GM23338 (cell line): Measurements from ENCODE around the gene LTA4H. TPM values are rescaled to one million over a fixed set of nuclear protein-coding genes. Genes with fewer than 3 reads are reported as not detected.

Experiments used
- ATAC-seq: fragments of 200-7000 bp; cut with Tn5 transposase; 3 replicates; pipeline ENCODE4 v1.9.1; 2020
- DNase-seq: peaks from one replicate; pipeline ENCODE4 v3.0.0-alpha.2; 2015; ENCODE audit warnings: low spot score
- H2AFZ ChIP-seq: fragments of 200-600 bp; sonication (generic); 2 replicates; pipeline ENCODE4 v1.8.0; 2016; ENCODE audit warnings: antibody characterized with exemption, mild to moderate bottlenecking, moderate library complexity
- H3F3A ChIP-seq: fragments of 200-600 bp; sonication (generic); replicated peaks from 2 replicates; pipeline ENCODE4 v1.8.0; 2017; ENCODE audit warnings: antibody characterized with exemption, mixed run types, low read depth
- H3K27ac ChIP-seq: fragments of 200-600 bp; sonication (generic); 2 replicates; pipeline ENCODE4 v1.6.1; 2016; ENCODE audit warnings: low read depth
- H3K27me3 ChIP-seq: fragments of 200-600 bp; sonication (generic); 2 replicates; pipeline ENCODE4 v1.8.0; 2016; ENCODE audit warnings: mild to moderate bottlenecking, mixed run types, moderate library complexity; ENCODE audit not compliant: insufficient read depth
- H3K36me3 ChIP-seq: fragments of 200-600 bp; sonication (generic); 2 replicates; pipeline ENCODE4 v1.8.0; 2016; ENCODE audit warnings: mild to moderate bottlenecking; ENCODE audit not compliant: insufficient read depth
- H3K4me1 ChIP-seq: fragments of 200-600 bp; sonication (generic); 2 replicates; pipeline ENCODE4 v1.8.0; 2016; ENCODE audit warnings: mild to moderate bottlenecking, moderate library complexity; ENCODE audit not compliant: insufficient read depth
- H3K4me2 ChIP-seq: fragments of 200-600 bp; sonication (generic); 2 replicates; pipeline ENCODE4 v1.7.1; 2017; ENCODE audit warnings: mixed run types
- H3K4me3 ChIP-seq: fragments of 200-600 bp; sonication (generic); 2 replicates; pipeline ENCODE4 v1.6.1; 2016; ENCODE audit warnings: mixed run types
- H3K79me2 ChIP-seq: fragments of 200-600 bp; sonication (generic); replicated peaks from 2 replicates; pipeline ENCODE4 v1.8.0; 2017; ENCODE audit warnings: mild to moderate bottlenecking; ENCODE audit not compliant: insufficient read depth
- H3K9me2 ChIP-seq: fragments of 200-600 bp; sonication (generic); 2 replicates; pipeline ENCODE4 v1.8.0; 2017; ENCODE audit not compliant: insufficient read depth
- H4K20me1 ChIP-seq: fragments of 200-600 bp; sonication (generic); replicated peaks from 2 replicates; pipeline ENCODE4 v1.8.0; 2017; ENCODE audit warnings: mild to moderate bottlenecking; ENCODE audit not compliant: insufficient read depth
- H3K27ac Mint-ChIP-seq: 2 replicates; pipeline ENCODE4 v1.8.0; 2020; ENCODE audit warnings: inconsistent platforms, mild to moderate bottlenecking, moderate library complexity, mixed read lengths
- H3K27me3 Mint-ChIP-seq: 3 replicates; pipeline ENCODE4 v1.8.0; 2022; ENCODE audit warnings: low read depth, mild to moderate bottlenecking, moderate library complexity, mixed read lengths, inconsistent platforms; ENCODE audit not compliant: insufficient read depth, poor library complexity
- H3K36me3 Mint-ChIP-seq: 3 replicates; pipeline ENCODE4 v1.8.0; 2021; ENCODE audit warnings: low read depth, mild to moderate bottlenecking, inconsistent platforms, moderate library complexity, mixed read lengths
- H3K4me1 Mint-ChIP-seq: 3 replicates; pipeline ENCODE4 v1.8.0; 2020; ENCODE audit warnings: mild to moderate bottlenecking, inconsistent platforms, mixed read lengths
- H3K4me3 Mint-ChIP-seq: 3 replicates; pipeline ENCODE4 v1.8.0; 2021; ENCODE audit warnings: moderate library complexity, mild to moderate bottlenecking, inconsistent platforms, mixed read lengths
- H3K9me3 Mint-ChIP-seq: 3 replicates; pipeline ENCODE4 v1.8.0; 2020; ENCODE audit warnings: moderate library complexity, mild to moderate bottlenecking, inconsistent platforms, mixed read lengths
- JUNB ChIP-seq: IDR thresholded peaks from one replicate; pipeline ENCODE4 v1.6.1; 2016; ENCODE audit warnings: antibody characterized with exemption; ENCODE audit not compliant: unreplicated experiment
- ZNF114 ChIP-seq: fragments of 250-450 bp; sonication (Bioruptor Pico); IDR thresholded peaks from 2 replicates; pipeline ENCODE4 v1.5.0; 2020; ENCODE audit warnings: mild to moderate bottlenecking, moderate library complexity
- polyA plus RNA-seq: library from polyadenylated mRNA; unstranded; fragments of >200 nt; fragmentation: Nextera tagmentation; extraction: Ambion mirVana; gene quantifications from 2 replicates; pipeline ENCODE4 v1.2.1, GENCODE V29; 2016
- total RNA-seq: library from RNA; depleted of rRNA; stranded (reverse); fragments of >200 nt; shearing (Covaris generic); gene quantifications from 2 replicates; pipeline ENCODE4 v1.2.3, GENCODE V29; 2014
- TF ChIP-seq, protein P1 (sequence below): IDR thresholded peaks from one replicate; pipeline ENCODE4 v1.6.1; 2018; ENCODE audit warnings: antibody characterized with exemption; ENCODE audit not compliant: unreplicated experiment
- TF ChIP-seq, protein P2 (sequence below), 2 experiments: fragments of 200-600 bp in 1 of 2; sonication (generic) in 1 of 2; conservative IDR thresholded peaks; 2 replicates each; pipeline versions ENCODE4 v1.5.1 to v1.6.1; 2016 to 2017; ENCODE audit warnings: antibody characterized with exemption in 2 of 2, low read depth in 2 of 2, mild to moderate bottlenecking in 2 of 2, moderate library complexity in 1 of 2
- TF ChIP-seq, protein P3 (sequence below): fragments of 250-450 bp; sonication (Bioruptor Pico); IDR thresholded peaks from 2 replicates; pipeline ENCODE4 v1.5.0; 2020; ENCODE audit warnings: mild to moderate bottlenecking, moderate library complexity

The LTA4H gene
- total and polyA plus RNA-seq, 2 experiments from 2014 or later, result 84.4 to 189 TPM

DNA sequence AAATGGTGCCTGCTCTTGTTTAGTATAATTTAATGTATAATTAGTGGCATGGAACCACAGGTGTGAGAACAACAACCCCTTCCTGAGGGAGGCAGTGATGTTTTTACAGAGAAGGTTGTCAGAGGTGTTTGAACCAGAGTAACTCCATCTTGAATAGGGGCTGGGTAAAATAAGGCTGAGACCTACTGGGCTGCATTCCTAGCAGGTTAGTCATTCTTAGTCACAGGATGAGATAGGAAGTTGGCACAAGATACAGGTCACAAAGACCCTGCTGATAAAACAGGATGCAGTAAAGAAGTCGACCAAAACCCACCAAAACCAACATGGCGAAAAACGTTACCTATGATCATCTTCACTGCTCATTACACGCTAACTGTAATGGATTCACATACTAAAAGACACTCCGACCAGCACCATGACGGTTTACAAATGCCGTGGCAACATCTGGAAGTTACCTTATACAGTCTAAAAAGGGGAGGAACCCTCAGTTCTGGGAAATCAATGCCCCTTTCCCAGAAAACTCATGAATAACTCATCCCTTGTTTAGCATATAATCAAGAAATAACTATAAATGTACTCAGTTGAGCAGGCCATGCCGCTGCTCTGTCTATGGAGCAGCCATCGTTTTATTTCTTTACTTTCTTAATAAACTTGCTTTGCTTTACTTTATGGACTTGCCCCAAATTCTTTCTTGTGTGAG is 47.8 kb upstream of the LTA4H start (continued):
- TF ChIP-seq, protein P1, sequence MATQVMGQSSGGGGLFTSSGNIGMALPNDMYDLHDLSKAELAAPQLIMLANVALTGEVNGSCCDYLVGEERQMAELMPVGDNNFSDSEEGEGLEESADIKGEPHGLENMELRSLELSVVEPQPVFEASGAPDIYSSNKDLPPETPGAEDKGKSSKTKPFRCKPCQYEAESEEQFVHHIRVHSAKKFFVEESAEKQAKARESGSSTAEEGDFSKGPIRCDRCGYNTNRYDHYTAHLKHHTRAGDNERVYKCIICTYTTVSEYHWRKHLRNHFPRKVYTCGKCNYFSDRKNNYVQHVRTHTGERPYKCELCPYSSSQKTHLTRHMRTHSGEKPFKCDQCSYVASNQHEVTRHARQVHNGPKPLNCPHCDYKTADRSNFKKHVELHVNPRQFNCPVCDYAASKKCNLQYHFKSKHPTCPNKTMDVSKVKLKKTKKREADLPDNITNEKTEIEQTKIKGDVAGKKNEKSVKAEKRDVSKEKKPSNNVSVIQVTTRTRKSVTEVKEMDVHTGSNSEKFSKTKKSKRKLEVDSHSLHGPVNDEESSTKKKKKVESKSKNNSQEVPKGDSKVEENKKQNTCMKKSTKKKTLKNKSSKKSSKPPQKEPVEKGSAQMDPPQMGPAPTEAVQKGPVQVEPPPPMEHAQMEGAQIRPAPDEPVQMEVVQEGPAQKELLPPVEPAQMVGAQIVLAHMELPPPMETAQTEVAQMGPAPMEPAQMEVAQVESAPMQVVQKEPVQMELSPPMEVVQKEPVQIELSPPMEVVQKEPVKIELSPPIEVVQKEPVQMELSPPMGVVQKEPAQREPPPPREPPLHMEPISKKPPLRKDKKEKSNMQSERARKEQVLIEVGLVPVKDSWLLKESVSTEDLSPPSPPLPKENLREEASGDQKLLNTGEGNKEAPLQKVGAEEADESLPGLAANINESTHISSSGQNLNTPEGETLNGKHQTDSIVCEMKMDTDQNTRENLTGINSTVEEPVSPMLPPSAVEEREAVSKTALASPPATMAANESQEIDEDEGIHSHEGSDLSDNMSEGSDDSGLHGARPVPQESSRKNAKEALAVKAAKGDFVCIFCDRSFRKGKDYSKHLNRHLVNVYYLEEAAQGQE, result no peak

DNA sequence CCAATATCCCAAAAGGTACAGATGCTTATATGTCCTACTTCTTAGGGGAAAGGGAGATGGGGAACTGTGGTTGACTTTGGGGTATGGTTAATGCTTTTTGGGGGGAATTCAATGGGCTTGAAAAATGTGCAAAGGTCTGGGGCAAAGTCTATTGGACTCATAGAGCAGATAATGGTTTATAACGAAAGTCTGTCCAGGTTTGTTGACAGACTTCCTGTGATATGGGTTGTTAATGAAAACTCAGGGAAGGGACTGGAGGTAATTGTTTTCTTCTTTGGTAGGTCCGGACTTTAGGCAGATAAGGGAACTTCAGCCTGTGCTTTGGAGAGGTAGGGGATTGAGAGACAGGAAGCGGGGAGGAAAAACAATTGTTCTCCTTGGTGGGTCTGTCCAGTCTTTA is 46.2 kb upstream of the LTA4H start:
- Mint-ChIP-seq H3K36me3 (peaks cover 7% of the 10 kb centered on the region), H3K4me1 (no peaks in the 10 kb centered on the region; the same call in 2 of the 3 replicates), H3K9me3 (peaks cover 7% of the 10 kb centered on the region), H3K4me3 (no peak overlapping the region), H3K27me3 (peaks cover 11% of the 10 kb centered on the region), H3K27ac (no peak overlapping the region)
- Histone ChIP-seq H3K4me3 (no peak overlapping the region), H3K27me3 (no peaks in the 10 kb centered on the region), H3F3A (no peaks in the 10 kb centered on the region), H2AFZ (no peak overlapping the region), H4K20me1 (no peaks in the 10 kb centered on the region), H3K4me2 (no peak overlapping the region), H3K9me2 (peaks cover 9% of the 10 kb centered on the region; the same call in 1 of the 2 replicates), H3K27ac (no peak overlapping the region), H3K79me2 (no peaks in the 10 kb centered on the region), H3K4me1 (no peaks in the 10 kb centered on the region), H3K36me3 (no peaks in the 10 kb centered on the region)
- ATAC-seq, result no peak
- DNase-seq, result no peak
- no peak for TF ChIP-seq JUNB

DNA sequence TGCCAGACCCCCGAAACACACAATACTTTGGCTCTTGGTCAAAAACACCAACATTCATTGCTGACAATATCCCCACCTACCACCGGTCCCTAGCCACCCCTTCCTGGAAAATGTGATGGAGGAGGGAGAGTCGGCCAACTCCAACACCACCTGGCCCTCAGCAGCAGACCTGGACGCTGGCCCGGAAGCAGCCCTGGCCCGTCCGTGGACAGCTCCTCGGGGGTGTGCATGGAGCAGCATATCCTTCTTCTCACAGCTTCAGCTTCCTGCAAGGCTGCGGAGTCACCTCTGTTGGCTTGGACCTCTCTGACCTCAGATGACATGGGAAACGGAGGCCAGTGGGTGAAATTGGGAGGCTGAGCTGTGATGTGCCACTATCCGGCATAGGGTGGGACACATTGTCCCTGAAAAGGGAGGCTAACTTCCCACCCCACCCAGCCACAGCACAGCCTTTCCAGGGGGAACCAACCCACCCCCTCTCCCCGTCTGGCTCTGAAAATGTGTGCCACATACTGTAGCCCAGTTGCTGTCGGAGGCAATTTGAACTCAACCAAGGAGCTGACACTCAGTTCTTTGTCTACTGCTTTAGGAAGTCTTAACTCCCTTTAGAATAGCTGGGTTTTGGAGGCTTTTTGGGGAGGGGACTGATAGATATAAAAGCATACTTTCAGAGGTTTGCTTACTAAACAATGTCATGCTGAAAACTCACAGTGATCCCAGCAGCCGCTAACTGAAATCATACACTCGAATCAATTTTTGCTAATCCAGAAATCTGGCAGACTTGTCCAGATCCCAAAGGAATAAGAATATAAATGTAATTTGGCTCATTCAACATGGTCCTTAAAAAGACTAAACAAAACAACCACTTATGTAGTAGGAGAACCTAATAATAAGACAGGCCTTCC is 43.1 kb upstream of the LTA4H start:
- ATAC-seq, result no peak
- Histone ChIP-seq H3K4me3 (no peak overlapping the region), H2AFZ (0 out of 2 replicates have a peak overlapping the region, but pooled peaks have one; percentile 1), H3K79me2 (no peaks in the 10 kb centered on the region), H4K20me1 (no peaks in the 10 kb centered on the region), H3K9me2 (peaks cover 9% of the 10 kb centered on the region; the same call in 1 of the 2 replicates), H3K27me3 (no peaks in the 10 kb centered on the region), H3K4me2 (no peak overlapping the region), H3K4me1 (no peaks in the 10 kb centered on the region), H3K27ac (no peak overlapping the region), H3F3A (no peaks in the 10 kb centered on the region), H3K36me3 (no peaks in the 10 kb centered on the region)
- Mint-ChIP-seq H3K27me3 (peaks cover 10% of the 10 kb centered on the region), H3K4me3 (no peak overlapping the region), H3K36me3 (no peaks in the 10 kb centered on the region), H3K27ac (no peak overlapping the region), H3K9me3 (no peaks in the 10 kb centered on the region), H3K4me1 (no peaks in the 10 kb centered on the region; the same call in 1 of the 3 replicates)
- no peak for DNase-seq
- no peak for TF ChIP-seq JUNB
- TF ChIP-seq, protein P2, sequence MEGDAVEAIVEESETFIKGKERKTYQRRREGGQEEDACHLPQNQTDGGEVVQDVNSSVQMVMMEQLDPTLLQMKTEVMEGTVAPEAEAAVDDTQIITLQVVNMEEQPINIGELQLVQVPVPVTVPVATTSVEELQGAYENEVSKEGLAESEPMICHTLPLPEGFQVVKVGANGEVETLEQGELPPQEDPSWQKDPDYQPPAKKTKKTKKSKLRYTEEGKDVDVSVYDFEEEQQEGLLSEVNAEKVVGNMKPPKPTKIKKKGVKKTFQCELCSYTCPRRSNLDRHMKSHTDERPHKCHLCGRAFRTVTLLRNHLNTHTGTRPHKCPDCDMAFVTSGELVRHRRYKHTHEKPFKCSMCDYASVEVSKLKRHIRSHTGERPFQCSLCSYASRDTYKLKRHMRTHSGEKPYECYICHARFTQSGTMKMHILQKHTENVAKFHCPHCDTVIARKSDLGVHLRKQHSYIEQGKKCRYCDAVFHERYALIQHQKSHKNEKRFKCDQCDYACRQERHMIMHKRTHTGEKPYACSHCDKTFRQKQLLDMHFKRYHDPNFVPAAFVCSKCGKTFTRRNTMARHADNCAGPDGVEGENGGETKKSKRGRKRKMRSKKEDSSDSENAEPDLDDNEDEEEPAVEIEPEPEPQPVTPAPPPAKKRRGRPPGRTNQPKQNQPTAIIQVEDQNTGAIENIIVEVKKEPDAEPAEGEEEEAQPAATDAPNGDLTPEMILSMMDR (conservative IDR thresholded peaks at IDR 0.05; ENCODE audit: low read depth in 2 of 2), result no peak
- TF ChIP-seq ZNF114, result no peak
- TF ChIP-seq, protein P3, sequence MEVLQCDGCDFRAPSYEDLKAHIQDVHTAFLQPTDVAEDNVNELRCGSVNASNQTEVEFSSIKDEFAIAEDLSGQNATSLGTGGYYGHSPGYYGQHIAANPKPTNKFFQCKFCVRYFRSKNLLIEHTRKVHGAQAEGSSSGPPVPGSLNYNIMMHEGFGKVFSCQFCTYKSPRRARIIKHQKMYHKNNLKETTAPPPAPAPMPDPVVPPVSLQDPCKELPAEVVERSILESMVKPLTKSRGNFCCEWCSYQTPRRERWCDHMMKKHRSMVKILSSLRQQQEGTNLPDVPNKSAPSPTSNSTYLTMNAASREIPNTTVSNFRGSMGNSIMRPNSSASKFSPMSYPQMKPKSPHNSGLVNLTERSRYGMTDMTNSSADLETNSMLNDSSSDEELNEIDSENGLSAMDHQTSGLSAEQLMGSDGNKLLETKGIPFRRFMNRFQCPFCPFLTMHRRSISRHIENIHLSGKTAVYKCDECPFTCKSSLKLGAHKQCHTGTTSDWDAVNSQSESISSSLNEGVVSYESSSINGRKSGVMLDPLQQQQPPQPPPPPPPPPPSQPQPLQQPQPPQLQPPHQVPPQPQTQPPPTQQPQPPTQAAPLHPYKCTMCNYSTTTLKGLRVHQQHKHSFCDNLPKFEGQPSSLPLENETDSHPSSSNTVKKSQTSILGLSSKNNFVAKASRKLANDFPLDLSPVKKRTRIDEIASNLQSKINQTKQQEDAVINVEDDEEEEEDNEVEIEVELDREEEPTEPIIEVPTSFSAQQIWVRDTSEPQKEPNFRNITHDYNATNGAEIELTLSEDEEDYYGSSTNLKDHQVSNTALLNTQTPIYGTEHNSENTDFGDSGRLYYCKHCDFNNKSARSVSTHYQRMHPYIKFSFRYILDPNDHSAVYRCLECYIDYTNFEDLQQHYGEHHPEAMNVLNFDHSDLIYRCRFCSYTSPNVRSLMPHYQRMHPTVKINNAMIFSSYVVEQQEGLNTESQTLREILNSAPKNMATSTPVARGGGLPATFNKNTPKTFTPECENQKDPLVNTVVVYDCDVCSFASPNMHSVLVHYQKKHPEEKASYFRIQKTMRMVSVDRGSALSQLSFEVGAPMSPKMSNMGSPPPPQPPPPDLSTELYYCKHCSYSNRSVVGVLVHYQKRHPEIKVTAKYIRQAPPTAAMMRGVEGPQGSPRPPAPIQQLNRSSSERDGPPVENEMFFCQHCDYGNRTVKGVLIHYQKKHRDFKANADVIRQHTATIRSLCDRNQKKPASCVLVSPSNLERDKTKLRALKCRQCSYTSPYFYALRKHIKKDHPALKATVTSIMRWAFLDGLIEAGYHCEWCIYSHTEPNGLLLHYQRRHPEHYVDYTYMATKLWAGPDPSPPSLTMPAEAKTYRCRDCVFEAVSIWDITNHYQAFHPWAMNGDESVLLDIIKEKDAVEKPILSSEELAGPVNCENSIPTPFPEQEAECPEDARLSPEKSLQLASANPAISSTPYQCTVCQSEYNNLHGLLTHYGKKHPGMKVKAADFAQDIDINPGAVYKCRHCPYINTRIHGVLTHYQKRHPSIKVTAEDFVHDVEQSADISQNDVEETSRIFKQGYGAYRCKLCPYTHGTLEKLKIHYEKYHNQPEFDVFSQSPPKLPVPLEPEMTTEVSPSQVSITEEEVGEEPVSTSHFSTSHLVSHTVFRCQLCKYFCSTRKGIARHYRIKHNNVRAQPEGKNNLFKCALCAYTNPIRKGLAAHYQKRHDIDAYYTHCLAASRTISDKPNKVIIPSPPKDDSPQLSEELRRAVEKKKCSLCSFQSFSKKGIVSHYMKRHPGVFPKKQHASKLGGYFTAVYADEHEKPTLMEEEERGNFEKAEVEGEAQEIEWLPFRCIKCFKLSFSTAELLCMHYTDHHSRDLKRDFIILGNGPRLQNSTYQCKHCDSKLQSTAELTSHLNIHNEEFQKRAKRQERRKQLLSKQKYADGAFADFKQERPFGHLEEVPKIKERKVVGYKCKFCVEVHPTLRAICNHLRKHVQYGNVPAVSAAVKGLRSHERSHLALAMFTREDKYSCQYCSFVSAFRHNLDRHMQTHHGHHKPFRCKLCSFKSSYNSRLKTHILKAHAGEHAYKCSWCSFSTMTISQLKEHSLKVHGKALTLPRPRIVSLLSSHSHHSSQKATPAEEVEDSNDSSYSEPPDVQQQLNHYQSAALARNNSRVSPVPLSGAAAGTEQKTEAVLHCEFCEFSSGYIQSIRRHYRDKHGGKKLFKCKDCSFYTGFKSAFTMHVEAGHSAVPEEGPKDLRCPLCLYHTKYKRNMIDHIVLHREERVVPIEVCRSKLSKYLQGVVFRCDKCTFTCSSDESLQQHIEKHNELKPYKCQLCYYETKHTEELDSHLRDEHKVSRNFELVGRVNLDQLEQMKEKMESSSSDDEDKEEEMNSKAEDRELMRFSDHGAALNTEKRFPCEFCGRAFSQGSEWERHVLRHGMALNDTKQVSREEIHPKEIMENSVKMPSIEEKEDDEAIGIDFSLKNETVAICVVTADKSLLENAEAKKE (CRISPR knock-in tag), result no peak
